HL-60/S4 treated with phorbol 12-myristate 13-acetate at 8.2 ng/mL for 4 days and 3 days (cell line): ENCODE data around the gene LAMB3.

Experiments
- in situ Hi-C: fragments of 300-500 bp; cut with MboI; formaldehyde crosslinking; loops from 2 replicates; pipeline ENCODE4 v1.15.0; 2022; ENCODE audit warnings: low sequenced_read_pairs

Gene LAMB3

GRCh38 chr1:209618756-209619420 is 33.3 kb downstream of the LAMB3 start:
- in situ Hi-C loops, result no loop called here

GRCh38 chr1:209618291-209618690 is 33.9 kb downstream of the LAMB3 start:
- in situ Hi-C loops, result no loop called here

GRCh38 chr1:209617755-209618154 is 34.5 kb downstream of the LAMB3 start:
- in situ Hi-C loops, result no loop called here

- in situ Hi-C loops, result no loop called here
Measured at GRCh38 chr1:209617047-209617673, 35.1 kb downstream of the LAMB3 start.

- in situ Hi-C loops, result no loop called here
Measured at GRCh38 chr1:209616366-209617046, 35.7 kb downstream of the LAMB3 start.

DNA sequence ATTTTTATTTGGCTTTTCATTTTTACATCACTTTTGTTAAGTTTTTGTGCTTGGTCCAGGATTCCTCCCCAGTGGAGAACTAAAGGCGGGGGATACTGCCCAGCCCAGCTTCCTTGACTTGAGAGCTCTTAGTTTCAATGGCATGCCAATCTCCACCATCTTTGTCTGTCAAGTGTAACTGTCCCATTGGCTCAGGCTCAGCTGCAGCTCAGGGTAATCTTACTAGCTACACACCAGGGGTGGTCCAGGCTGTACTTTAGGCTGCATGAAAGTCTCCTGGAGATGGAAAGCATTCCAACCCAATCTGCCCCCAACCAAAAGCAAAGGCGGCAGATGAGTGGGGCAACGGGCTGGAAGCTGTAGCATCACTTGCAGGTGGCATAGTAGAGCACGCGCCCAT is 37.3 kb downstream of the LAMB3 start:
- in situ Hi-C loops, result no loop called here

GRCh38 chr1:209614151-209614420 is 38.1 kb downstream of the LAMB3 start:
- in situ Hi-C loops, result no loop called here

GRCh38 chr1:209613400-209614150 is 38.6 kb downstream of the LAMB3 start:
- in situ Hi-C loops, result no loop called here

DNA sequence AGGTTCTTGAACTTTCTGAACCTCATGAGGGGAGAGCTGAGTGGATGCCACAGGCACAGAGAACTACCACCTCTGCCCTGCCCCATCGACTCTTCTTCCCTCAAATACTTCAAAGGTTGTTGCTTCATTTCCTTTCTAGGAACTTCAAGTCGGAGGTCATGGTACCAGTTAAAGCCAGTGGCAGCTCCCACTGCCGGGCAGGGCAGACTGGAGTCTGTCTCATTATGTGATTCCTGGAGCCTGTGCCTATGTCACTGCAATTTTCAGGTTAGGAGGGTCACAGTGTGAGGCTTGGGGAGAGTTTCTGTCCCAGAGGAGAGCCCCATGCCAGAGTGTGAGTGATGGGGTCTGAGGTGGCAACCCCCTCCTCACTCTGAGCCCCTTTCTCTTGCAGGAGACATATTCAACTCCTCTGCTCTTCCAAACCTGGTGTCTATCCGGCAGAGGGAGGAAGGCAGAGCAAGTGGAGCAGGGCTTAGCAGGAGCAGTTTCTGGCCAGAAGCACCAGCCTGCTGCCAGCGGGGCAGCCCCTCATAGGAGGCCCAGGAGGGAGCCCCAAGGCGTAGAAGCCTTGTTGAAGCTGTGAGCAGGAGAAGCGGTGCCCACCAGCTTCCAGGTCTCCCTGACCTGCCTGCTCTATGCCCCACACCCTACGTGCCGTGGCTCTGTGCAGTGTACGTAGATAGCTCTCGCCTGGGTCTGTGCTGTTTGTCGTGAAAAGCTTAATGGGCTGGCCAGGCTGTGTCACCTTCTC is 39.4 kb downstream of the LAMB3 start:
- in situ Hi-C loops, result no loop called here

- in situ Hi-C loops, result no loop called here
Measured at GRCh38 chr1:209611771-209612570, 40.3 kb downstream of the LAMB3 start.

DNA sequence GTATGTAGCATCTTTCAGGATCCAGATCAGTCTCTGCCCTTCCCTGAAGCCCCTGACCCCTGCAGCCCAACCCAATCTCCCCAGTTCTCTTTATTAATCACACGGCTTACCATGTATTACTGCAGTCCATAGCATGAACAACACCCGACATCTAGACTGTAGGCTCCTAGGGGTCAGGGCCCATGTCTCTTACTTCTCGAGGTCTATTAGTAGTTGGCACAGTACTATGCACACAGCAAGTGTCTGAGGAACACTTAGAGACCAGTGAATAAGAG is 41.7 kb downstream of the LAMB3 start:
- in situ Hi-C loops, result no loop called here

DNA sequence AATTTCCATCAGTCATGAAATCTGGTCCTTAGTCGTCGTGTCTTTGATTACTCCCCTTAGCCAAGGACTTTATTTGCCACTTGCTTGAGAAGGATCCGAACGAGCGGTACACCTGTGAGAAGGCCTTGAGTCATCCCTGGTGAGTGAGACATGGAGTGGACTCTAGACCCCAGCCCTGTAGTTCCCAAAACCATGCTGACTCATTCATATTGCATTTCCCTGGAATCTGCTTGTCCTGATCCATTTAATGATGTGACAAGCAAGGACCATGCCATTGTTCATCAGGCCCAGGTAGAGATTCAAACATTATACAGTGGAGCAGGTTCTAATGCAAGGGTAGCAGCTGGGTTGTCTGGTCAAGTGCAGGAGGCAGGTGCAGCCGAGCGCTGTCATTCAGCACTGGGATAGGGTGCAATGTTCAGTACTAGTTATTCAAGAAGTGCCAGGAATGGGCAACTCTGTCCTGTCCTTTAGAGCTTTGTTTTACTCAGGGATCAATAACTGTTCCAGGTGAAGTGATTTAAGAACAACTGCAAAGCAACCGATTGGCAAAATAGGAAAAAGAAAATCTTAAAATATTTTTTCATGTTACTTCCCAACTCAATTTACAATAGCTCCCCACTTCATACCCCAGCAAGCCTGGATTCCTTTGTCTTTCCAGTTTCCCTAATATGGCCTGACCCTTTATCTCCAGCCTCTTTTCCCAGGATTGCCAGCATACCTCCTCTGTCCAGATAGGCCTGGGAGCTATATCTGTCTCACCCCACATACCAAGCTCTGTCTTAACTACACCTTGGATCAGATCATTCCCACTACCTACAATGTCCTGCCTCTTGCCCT is 42.2 kb downstream of the LAMB3 start:
- in situ Hi-C loops, result loop anchor here (10.0 kb wide), 1 partner anchor 85 kb away; no protein-coding TSS in a partner anchor

- in situ Hi-C loops, result loop anchor here (10.0 kb wide), 1 partner anchor 86 kb away; no protein-coding TSS in a partner anchor
Measured at GRCh38 chr1:209609041-209609790, 43.0 kb downstream of the LAMB3 start.

GRCh38 chr1:209607795-209608178 is 44.4 kb downstream of the LAMB3 start:
- in situ Hi-C loops, result loop anchor here (10.0 kb wide), 1 partner anchor 87 kb away; no protein-coding TSS in a partner anchor

- in situ Hi-C loops, result loop anchor here (10.0 kb wide), 1 partner anchor 88 kb away; no protein-coding TSS in a partner anchor
Measured at GRCh38 chr1:209607102-209607794, 45.0 kb downstream of the LAMB3 start.

- in situ Hi-C loops, result loop anchor here (10.0 kb wide), 1 partner anchor 91 kb away; no protein-coding TSS in a partner anchor
Measured at GRCh38 chr1:209603877-209604276, 48.3 kb downstream of the LAMB3 start.

GRCh38 chr1:209601809-209602657 is 50.2 kb downstream of the LAMB3 start:
- in situ Hi-C loops, result loop anchor here (10.0 kb wide), 1 partner anchor 93 kb away; no protein-coding TSS in a partner anchor
